ENCODE data around the gene FYN.
"Not testable (repeated sequence)": the region's sequence is repeated elsewhere in the genome, so short reads cannot be mapped to it uniquely, and the experiment has no call there.

The FYN gene

DNA sequence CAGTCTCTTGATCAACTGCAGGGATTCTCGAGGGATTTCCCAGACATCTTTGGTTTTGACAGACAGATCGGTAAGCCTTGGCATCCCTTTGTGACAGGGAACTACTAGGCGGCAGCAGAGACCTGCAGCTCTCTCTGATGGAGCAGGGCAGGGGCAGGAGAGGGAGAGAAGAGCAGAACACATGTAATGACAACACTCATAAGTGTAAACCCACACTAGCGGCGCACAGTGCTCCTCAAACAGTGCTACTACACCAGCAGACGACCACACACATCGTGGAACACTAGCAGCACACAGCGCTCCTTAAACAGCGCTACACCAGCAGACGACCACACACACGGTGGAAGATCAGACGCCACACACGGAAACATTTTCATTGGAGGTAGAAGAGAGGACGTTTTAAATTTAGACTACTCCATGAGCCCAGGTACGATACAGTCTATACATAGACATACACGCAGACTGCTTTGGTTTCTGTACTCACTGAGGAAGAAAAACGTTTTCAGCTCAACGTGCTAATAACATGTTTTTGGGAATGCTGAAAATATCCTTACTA lies 173.0 kb downstream of the FYN start:
- DNase-seq, result no peak

DNA sequence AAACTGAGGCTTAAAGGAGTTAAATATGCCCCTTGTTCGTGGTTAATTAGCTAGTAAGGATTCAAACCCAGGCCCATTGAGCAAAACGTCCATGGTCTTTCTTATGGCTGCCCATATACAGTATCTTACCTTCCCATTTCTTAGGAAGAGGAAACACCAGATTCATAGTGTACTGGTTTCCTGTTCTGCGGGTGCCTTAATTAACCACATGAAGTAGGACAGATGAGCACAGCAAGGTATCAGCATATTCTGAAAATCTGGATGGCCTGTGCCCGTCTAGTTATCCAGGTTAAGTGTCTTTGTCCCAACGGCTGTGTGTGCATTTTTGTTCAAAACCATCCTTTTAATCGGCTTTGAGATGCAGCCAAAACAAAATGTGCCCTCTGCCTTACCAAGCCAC lies 174.1 kb downstream of the FYN start:
- DNase-seq, result no peak

DNA sequence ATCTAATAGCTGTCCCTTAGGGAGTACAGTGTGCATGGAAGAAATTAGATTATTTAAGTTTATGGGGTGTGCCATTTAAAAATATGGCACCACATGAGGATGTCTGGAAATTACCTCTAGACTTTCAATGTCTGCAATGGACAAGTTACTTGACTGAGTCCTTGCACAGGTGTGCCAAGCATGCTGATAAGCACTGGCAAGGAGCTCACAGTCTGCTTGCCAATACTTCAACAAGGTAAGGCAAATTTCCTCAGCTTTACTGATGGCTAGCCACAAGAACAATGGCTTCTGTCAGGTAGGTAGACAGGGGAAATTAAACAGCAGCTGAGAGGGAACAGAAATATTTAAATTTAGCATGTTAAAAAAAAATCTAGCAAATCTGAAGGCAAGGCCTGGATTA lies 176.4 kb downstream of the FYN start:
- DNase-seq, result no peak

DNA sequence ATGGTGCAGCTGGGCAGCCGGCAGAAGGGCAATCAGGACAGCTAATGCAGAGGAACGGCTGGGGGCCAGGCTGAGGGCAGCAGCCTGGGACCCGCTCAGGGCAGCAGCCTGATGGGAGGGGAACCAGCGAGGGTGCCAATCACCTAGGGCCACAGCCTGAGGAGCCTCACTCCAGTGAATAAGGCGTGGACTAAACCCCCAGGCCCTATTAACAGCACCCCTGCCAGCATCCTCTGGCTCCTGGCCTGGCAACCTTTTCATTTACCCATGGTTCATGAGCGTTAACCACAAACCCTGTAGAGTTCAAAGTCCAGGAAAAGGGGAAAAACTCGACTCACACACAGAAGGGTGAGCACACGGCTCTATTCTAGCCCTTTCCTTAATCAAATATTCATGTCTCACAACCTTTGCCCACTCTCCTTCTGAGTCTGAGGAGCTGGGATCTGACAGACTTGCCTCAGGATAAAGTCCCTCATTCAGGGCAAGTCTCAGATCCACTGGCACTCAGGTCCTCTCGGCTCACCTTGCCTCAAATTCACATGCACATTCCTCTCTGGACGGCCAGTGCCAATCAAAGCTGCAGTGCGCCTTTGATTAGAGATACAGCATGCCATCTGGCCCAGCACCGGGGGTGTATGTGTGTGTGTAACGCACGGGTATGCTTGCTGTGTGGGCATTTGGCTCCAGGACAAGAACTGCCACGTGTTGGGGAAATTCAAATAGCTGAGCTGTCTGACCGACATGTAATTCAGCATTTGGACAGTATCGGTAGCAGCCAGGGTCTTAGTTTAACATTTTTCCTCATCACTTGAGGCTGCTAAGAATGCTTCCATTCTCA lies 180.7 kb downstream of the FYN start:
- DNase-seq, result peak; percentile 53

DNA sequence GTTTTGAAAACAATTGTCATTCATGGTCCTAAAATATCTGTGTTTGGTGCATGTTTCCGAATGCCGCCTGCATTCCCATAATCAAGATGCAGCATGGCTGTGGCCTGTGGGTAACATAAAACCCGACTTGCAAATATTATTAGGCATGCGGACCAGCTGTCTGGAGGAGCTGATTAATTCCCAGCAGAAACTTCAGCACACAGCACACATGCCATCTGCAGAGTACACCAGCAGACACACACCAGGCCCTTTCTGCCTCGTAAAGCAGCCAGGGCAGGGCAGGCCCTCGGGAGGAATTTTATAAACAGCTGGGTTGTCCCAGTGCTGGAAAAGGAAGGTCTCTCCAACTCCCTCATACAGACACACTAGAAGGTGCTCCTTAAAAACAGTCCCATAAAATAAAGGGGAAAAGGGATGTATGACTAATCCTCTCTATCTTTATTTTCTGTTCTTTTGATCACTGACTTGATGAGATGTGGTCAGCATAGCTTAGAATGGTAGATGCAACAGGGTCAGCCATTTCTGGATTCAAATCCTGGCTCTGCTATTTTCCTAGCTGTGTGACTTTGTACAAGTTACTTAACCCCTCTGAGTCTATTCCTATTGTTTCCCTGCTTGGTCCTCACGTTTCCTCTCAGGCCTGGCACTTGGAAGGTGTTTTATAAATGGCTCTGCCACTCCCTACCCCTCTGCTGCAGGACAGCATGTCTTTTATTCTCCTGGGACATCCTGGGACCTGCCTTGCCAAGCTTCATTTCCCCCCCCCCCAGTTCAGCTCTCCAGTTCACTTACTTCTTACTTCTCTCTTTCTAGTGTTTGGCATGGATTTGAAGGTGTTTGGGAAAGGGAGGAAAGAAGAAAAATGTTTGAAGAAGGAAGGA lies 181.7 kb downstream of the FYN start:
- DNase-seq, result peak; percentile 45

DNA sequence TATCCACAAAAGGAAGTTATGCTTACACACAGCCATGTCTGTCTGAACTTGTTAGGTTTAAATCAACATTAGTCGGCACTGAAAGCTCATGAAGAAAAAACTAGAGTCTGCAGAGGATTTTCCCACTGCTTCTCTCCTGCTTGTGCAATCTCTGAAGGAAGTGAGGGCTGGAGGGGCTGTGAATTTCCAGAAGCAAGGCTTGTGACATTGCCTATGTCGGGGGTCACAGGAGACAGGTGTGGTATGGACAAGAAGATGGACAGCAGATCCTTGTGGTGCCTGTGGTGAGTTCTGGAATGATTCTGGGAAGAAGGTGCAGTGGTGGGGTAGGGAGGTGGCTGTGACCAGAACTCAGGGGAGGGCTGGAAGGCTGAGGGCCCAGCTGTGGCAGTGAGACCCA lies 183.3 kb downstream of the FYN start:
- no peak for DNase-seq

DNA sequence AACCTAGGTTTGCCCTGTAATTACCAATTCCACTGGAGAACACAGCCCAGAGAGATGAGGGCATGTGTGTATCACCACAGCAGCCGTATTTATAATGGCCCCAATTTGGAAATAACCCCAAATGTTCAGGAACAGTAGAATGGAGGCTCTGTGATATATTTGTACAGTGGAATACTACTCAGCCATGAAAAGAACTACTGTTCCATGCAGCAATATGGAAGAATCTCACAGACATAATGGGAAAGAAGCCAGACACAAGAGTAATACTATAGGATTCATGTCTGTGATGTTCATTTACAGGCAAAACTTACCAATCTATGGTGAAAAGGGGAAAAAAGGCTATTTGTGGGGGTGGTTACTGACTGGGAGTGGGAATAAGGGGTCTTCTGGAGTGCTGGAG lies 183.8 kb downstream of the FYN start:
- DNase-seq, result no peak

DNA sequence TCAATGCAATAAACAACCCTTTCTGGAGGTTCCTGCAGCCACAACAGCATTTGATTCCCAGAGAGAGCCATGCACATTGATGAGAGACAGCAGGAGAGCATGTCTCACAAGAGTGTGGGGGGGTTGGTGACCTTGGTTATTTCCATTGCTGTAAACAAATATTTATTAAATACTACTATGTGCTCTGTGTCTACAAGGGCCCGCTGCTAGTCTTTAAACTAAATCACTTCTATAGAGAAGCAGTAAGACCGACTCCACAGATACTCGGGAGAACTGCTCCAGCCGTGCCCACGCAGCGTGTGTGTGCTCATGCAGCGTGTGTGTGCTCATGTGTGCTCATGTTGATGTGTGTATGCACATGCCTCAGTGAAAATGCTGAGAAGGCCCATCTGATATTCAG lies 184.9 kb downstream of the FYN start:
- peak; percentile 39 for DNase-seq

DNA sequence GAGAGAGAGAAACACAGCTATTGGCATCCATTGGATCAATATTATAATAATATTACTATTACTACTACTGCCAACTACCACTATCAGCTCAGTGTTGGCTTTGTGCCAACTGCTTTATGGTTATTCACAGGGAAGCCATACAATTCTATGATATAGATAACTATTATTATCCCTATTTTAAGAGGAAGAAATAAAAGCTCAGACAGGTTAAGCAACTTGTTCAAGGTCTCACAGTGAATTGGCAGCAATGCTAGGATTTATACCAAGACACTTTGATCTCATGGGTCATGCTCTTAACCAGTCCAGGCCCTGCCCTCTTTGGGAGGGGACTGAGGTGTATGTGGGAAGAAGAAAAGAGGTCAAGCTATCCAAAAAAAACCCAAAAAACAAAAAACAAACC lies 185.6 kb downstream of the FYN start:
- no peak for DNase-seq

DNA sequence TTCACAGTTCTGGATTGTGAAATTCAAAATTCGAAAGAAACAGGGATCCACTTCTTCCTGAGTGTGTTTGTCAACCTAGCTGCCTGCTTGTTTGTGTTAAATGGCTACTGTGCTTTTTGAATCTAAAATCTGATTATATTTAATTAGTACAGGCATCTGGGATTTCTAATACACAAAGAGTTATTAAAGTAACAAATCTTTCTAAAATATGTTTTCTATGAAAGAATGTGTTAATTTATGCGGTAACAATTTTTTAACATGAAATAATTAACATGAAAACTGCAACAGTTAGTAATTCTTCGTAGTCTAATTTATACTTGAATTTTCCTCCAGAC lies 186.4 kb downstream of the FYN start:
- no peak for DNase-seq

DNA sequence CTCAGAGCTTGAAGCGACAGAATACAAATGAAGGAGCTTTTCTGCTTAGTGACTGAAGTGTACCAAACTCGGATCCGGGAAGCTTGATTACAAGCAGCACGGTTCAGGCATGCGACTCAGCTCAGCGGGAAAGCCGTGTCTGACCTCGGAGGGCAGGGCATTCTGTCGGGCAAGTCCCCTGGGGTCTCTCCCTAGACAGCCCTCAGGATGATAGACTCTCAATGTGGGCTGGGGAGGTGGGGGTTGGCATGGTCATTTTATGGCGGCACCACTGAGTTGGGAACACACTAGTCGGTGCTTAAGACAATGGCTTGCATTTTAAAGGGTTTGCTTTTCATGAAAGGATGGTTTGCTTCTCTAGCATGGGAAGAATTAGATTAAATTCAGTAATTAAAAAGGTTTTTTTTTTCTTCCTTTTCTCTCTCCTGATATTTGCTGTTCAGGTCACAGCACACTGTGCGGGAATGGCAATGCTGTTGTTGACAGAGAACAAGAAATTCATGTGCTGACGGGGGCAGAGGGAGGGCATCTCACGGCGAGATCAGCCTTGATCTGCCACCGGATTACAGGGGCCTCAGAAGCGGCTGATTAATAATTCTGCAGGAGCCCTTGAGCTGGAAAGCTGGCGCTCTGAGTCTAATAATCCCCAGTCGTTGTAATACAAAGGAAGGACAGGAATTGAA lies 186.9 kb downstream of the FYN start:
- DNase-seq, result peak; percentile 89

DNA sequence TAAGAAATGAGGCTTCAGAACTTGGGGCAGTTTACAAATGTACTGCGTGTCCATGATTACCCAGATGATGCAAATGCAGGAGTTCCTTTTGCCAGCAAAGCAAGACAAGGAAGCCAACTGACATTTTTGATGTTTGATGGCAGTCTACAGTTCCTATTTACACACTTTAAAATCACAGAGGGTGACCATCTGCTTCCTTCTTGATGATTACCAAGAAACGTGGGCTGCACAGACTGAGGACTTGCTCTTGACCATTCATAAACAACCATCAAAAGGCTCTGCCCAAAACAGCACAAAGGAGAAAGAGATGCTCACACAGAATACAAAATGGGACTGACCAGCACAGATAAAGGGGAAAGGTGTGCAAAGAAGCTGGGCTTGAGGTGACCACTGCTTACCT lies 187.7 kb downstream of the FYN start:
- no peak for DNase-seq

DNA sequence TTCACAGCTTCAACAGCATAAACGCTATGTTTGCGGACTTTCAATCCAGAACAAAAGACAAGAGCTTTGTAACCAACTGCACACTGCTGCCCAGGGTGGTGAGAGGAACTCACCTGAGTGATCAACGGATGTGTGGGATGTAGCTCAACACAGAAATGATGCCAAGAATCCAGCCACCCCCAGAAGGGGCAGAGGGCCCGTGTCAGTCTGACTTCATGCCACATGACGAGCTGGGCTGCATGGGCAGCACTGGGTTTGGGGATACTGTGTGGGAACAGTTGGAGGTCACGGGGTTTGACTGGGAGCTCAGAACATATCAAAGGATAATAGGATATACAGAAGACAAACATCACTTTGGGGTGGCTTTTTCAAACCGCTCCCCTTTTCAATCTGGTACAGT lies 188.2 kb downstream of the FYN start:
- DNase-seq, result no peak

DNA sequence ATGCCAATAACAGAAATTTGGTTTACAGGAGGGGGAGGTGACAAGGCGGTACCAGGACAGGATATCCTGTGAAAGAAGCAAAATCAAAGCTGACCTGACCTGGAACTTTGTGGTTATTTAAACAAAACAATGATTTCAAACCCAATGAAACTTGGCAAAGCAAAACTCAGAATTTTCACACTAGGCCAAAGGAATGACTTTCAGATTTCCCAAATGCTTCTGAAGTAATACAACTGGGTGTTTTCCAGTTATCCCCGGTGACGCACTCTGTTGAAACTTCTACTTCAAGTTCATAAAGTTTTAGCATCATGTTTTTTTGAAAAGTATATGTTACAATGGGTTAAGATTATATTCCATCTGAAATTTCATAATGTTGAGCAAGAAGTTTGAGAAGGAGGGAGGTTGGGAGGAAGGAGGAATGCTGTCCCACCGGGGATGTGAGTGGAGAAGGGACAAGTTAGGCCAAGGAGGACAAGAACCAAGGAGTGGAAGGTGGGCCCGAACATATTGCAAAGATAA lies 189.4 kb downstream of the FYN start:
- no peak for DNase-seq

DNA sequence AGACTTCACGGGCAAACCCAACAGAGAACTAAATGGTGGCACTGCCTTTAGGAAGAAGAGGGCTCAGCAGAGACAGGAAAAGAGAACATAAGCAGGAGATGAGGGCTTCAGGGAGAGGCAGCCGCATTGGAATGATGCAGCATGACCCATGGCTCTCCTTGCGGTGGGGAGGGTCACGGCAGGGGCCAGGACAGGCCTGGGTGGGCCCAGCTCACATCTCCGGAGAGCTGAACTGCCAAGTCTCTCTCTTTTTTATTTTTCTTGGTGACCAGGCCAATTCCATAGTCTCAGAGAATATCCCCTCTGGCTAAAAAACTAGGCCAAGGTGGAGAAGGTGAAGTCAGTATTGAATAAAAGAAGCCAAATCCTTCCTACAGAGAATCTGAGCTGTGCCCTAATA lies 190.1 kb downstream of the FYN start:
- DNase-seq, result no peak

DNA sequence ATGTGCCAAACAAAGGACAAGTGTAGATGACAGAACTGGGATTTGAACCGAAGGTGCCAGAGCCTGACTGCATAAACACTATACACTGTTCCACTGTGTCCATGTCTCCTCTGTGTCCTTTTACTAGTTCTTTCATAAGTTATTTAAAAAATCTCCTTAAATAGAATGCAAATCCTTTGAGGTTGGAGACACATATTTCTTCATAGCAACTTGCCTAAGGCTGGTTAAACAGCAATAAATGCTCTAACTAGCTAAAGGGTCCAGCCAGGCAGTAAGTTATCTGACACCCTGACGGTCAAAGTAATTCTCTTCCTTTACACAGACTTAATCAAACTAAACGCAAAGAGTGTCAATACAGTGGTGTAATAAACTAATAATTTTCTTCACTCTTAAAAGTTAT lies 191.4 kb downstream of the FYN start:
- no peak for DNase-seq

DNA sequence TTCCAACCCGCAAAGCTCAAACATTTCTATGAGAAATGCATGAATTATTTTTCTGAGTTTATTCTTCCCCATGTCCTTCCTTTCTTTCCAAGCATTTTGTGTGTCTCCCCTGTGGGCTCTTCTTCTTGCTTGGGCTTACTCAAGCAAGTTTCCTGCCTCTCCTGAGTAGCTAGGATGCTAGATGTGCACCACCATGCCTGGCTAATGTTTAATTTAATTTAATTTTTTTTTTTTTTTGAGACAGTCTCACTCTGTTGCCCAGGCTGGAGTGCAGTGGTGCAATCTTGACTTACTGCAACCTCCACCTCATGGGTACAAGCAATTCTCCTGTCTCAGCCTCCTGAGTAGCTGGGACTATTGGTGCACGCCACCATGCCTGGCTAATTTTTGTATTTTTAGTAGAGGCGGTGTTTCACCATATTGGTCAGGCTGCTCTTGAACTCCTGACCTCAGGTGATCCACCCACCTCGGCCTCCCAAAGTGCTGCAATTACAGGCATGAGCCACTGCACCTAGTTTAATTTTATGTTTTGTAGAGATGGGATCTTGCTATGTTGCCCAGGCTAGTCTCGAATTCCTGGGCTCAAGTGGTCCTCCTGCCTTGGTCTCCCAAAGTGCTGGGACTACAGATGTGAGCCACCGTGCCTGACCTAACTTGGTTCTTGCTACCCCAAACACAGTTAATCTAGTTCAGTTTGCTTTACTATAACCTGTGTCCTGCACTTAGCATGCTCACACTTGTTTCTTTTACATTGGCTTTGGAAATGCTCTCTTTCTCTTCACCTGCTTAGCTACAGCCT lies 192.2 kb downstream of the FYN start:
- DNase-seq, result not testable (repeated sequence)

DNA sequence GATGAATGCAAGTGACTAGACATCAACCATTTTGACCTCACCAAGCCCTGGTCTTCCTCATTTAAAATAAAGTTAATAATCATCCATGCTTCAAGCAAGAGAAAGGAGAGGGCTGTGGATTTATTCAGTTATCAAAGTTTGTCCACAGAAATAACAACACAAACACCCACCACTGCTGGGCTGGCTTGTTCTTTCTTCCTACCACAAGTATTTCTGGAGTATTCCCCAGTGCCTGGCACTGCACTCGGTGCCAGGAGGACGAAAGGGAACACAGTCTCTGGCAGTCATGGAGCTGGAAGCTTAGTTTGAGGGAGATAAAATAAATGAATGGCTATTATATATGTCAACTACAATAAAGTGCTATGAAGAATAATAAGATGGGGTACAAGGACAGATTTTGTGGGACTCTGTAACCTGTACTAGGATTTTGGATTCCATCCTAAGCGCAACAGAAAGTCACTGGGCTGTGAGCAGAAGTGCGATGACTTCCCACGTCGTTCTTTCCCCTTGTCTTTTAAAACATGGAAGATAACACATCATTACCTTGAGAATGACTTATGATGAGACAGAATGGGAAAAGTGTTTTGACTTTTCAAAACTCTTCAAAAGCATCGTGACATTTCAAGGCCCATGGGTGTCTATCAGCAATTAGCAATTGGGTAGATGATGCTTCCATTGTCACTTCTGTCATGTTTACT lies 193.1 kb downstream of the FYN start:
- no peak for DNase-seq

DNA sequence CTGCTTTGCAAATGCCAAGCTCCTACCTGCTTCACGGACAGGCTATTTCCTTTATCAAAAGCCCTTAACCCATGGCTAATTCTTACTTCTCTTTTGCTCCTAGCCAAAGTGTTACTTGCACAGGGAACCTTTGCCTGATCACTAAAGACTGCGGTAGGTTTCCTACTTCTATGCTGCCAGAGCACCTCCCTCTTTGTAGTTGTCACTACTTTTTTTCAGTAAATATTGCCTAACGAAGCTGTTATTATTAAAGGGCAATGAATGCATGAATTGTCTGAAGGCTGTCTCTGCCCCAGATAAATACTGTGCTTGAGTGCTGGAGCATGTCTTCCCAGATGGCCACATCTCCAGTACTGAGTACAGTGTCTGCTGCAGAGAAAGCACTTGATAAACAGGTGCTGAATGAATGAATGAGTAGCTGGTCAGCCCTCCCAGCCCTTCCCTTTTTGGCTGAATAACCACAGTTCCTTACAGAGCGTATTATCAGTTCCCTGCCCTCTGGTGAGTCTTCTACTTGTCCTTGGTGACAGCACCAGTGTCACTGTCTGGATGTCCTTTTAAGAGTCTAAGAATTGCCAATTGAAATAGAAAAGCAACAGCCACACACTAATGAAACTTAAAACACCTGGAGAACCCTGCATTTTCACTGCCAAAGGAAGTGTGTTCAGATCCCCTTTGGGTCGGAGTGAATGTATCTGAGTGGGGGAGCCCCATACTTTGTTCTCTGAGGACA lies 194.0 kb downstream of the FYN start:
- DNase-seq, result no peak

DNA sequence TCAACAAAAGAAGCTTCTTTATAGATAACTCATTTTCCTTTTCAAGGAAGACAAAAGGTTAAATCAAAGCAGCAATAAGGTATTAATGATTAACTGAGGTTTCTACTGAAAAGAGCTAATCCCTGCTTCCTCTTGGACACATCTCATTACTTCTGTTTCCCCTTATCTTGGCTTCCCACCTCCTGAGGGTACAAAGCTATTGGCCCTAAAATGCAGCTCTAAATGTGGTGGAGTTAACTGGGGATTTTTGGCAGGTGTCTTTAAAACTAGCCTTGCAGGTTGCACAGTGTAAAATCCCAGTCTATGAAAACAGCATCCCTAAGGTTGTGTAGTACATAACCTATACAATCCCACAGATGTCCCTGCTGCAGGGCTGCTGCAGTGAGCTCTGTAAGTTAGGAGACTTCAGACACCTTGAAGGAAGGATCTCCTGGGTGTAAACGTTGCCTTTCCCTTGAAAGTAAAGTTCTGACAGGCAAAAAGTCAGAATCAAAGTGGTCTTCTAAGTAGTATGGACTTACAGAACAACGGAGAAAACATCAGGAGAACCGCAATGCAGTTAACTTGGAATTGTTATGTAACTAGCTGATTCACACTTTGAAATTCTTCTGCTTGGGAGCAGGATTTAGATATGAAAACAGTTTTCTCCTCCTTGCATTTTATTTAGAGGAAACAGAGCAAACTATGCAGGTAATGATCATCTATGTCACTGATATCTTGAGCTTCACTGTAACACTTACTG lies 195.8 kb downstream of the FYN start:
- no peak for DNase-seq
